ENCODE data around the gene SORBS2.
A peak's percentile ranks its signal among the peaks of the same experiment; 100 is the strongest.

Gene SORBS2

GRCh38 chr4:185587030-185587426, 225.0 kb downstream of the SORBS2 start:
- no peak for TF ChIP-seq CTCF (IDR thresholded peaks at IDR 0.05; ENCODE audit: insufficient read depth, low read depth, low read length, missing control alignments)
- H3K4me3 ChIP-seq (ENCODE audit: low read depth, low read length): peak overlapping the region; percentile 43
- DNase-seq (ENCODE audit: low read depth): no peak

GRCh38 chr4:185585211-185585610, 226.8 kb downstream of the SORBS2 start:
- H3K4me3 ChIP-seq (ENCODE audit: low read depth, low read length): no peak overlapping the region
- no peak for TF ChIP-seq CTCF (IDR thresholded peaks at IDR 0.05; ENCODE audit: insufficient read depth, low read depth, low read length, missing control alignments)
- no peak for DNase-seq (ENCODE audit: low read depth)

GRCh38 chr4:185583813-185584212, 228.2 kb downstream of the SORBS2 start:
- no peak for DNase-seq (ENCODE audit: low read depth)
- H3K4me3 ChIP-seq (ENCODE audit: low read depth, low read length): no peak overlapping the region
- no peak for TF ChIP-seq CTCF (IDR thresholded peaks at IDR 0.05; ENCODE audit: insufficient read depth, low read depth, low read length, missing control alignments)

- H3K4me3 ChIP-seq (ENCODE audit: low read depth, low read length): no peak overlapping the region
- no peak for TF ChIP-seq CTCF (IDR thresholded peaks at IDR 0.05; ENCODE audit: insufficient read depth, low read depth, low read length, missing control alignments)
- no peak for DNase-seq (ENCODE audit: low read depth)
These were observed 229.2 kb downstream of the SORBS2 start for GRCh38 chr4:185582651-185583400.

GRCh38 chr4:185580699-185581098, 231.3 kb downstream of the SORBS2 start:
- no peak for TF ChIP-seq CTCF (IDR thresholded peaks at IDR 0.05; ENCODE audit: insufficient read depth, low read depth, low read length, missing control alignments)
- no peak overlapping the region for H3K4me3 ChIP-seq (ENCODE audit: low read depth, low read length)
- no peak for DNase-seq (ENCODE audit: low read depth)

- DNase-seq (ENCODE audit: low read depth): no peak
- no peak overlapping the region for H3K4me3 ChIP-seq (ENCODE audit: low read depth, low read length)
- no peak for TF ChIP-seq CTCF (IDR thresholded peaks at IDR 0.05; ENCODE audit: insufficient read depth, low read depth, low read length, missing control alignments)
These were observed 233.7 kb downstream of the SORBS2 start for GRCh38 chr4:185578284-185578683.
